HUDEP-2 (cell line): ENCODE measurements around the gene HSP90B1.

ENCODE experiments used
- DNase-seq, 76 experiments: peaks; one replicate each; lab custom pipeline; 2025; ENCODE audit not compliant: unreplicated experiment in 76 of 76; lab: John Stamatoyannopoulos, UW

Gene HSP90B1

DNA sequence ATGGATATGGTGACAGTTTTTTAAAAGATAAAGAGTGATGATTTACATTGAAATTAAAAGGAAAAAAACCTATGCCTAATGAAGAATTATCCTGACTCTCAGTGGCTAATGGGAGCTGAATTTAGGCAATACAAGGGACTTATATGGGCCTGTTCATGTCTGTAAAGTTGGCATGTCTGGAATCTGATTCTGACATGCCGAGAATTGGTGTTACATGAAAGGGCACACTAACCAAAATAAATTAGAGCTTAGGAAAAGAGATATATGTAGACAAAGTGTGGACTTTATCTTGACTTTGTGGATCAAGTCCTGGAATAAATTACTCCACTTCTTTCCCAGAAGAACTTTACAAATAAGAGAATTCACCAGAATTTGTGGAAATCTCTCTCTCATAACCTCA lies 36.5 kb downstream of the HSP90B1 start:
- DNase-seq = no peak

DNA sequence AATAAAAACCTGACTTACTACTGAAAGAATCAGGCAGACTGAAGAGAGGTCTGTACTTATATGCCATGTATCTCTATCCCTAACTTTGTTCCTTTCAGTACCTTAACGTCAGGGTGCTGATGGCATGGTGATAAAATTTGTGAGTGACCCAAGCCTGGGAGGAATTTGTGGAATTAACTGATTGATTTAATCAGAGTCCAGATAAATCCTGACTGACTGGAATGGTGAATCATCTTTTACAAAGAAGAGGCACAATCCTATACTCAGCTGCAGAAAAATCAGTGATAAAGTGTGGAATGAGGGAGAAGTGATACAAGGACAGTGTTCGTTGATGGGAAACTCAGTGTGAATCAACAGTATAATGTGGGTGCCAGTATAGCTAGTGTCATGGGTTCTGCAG lies 39.2 kb downstream of the HSP90B1 start:
- no peak for DNase-seq

DNA sequence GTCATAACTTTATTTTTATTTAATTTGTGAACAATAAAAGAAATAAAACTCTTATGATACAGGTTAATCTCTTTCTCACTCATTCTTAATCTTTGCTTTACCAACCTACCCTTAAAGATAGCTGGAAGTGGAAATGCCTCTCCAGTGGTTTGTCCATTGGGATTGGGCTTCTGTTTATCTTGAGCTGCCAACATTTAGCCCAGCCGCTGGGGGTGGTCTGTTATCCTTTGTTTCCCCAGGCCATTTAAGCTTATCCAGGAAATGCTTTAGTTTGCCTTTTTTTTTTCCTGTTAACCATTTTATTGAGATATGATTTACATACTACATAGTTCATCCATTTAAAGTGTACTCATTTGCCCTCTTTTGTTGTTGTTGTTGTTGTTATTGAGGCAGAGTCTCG lies 43.7 kb downstream of the HSP90B1 start:
- DNase-seq = no peak

DNA sequence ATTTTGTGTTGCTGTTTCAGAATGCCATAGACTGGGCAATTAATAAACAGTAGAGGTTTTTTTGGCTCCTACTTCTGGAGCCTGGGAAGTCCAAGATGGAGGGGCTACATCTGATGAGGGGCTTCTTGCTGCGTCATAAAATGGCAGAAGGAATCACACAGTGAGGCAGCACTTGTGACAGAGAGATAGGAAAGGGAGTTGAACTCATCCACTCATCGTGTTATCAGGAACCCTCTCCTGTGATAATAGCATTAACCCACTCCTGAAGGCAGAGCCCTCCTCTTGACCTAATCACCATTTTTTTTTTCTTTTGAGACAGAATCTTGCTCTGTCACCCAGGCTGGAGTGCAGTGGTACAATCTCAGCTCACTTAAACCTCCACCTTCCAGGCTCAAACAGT lies 45.2 kb downstream of the HSP90B1 start:
- peak in 27 of 76 experiments; percentile 5 to 63 (median 32) for DNase-seq

DNA sequence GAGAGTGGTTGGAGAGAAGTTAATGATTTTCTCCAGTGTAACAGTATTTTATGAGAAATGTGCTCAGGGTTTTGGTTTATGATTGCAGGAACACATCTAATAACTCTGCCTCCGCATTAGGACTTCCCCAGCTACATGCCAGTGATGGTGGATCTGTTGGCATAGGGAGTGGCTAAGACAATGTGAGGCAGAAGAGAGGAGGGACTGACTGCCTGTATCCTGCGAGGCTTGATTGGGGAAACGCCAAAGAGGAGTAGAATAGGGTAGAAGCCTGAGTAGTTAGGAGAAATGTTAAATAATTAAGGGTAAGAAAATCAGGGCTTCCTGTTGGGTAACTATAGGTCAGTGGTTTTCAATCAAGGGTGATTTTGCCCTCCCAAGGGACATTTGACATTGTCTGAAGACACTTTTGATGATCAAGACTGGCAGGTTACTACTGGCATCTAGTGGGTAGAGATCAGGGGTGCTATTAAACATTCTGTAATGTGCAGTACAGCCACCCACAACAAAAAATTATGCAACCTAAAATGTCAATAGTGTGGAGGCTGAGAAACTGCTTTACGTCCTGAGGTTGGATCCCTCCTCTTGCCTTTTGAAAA lies 48.3 kb downstream of the HSP90B1 start:
- no peak for DNase-seq

DNA sequence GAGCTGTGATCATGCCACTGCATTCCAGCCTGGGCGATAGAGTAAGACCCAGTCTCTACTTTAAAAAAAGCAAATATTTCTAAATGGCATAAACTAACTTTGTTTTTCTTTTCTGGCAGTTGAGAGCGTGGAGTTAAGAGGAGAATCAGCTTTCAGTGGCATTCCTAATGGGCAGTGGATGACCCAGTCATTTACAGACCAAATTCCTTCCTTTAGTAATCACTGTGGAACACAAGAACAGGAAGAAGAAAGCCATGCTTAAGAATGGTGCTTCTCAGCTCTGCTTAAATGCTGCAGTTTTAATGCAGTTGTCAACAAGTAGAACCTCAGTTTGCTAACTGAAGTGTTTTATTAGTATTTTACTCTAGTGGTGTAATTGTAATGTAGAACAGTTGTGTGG lies 56.6 kb downstream of the HSP90B1 start:
- no peak for DNase-seq

DNA sequence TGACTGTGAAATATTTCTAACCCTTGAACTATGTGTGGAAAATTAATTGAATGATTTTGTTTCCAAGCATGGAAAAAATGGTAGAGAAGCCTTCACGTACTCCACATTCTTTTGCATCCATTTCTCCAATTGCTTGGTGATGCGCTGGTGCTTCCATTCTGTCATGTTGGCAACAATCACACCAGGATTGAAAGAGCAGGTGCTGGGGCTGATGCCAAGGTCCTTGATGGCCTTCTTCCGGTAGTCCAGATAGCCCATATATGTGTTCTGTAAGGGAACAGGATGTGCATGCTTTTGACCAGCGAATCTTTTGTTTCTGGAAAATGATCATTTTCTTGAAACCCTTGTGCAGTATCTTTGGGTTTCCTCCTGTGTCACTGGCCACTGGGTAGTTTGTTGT lies 64.0 kb downstream of the HSP90B1 start:
- no peak for DNase-seq

DNA sequence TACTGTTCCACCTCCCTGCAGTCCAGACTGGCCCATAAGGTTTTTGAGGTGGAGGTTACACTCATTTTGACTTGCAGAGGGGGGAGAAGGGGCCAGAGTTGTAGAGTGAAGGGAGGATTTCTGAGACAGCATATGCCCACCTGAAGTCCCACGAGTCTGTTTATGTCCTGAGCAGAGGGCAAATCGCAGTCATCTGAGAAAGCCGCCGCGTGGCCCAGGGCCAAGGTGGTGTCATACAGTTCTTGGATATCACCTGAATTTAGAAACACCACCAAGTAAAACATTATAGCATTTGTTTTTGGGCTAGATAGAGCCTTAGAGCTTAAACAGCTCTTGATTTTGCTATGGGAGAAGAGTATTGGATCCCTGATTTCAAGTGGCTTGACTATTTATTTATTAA lies 66.4 kb downstream of the HSP90B1 start:
- no peak for DNase-seq

DNA sequence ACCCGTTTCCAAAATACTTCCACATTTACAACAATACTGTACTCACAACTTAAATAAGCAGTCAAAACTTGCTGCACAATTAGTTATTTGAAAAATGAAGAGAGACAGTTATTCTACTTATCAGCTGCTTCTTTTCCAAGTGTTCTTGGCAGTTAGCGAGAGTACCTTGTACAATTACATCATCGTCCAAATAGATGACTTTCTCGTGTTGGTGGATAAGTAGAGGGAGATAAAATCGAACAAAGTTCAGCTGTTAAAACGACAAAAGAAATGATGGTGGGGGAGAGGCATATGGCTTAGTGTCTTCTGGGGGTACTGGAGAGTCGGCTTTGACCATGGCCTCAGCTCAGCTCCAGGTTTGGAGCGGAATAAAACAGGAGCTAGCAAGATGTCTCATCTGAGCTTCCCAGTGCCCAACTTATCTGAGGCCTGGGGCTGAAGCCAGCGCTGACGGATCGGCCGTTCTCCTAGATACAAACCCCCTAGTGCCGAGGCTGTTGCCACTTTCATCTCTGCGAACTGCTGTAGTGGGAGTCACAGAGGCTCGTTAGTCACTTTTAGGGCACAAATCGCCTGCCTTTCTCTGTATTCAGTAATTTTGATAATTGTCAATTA lies 67.2 kb downstream of the HSP90B1 start:
- DNase-seq = no peak
